ENCODE data around the gene HDAC9.

GRCh38 chr7:18828260-18828993 is 332.9 kb downstream of the HDAC9 start:
- TF ChIP-seq NR3C1 (CRISPR knock-in tag; IDR thresholded peaks at IDR 0.05) (no peak), ATF3 (CRISPR knock-in tag; IDR thresholded peaks at IDR 0.05) (no peak), MAX (IDR thresholded peaks at IDR 0.05) (no peak), GABPB1 (CRISPR knock-in tag; IDR thresholded peaks at IDR 0.05) (no peak), ZBTB20 (CRISPR knock-in tag; IDR thresholded peaks at IDR 0.05; ENCODE audit: borderline replicate concordance, low read depth) (no peak), KAT7 (CRISPR knock-in tag; IDR thresholded peaks at IDR 0.05; ENCODE audit: borderline replicate concordance) (no peak), IRF2 (CRISPR knock-in tag; IDR thresholded peaks at IDR 0.05) (no peak), NFE2L1 (CRISPR knock-in tag; IDR thresholded peaks at IDR 0.05; ENCODE audit: borderline replicate concordance) (no peak)
